Measurements from ENCODE around the gene AMBP.

Gene AMBP

GRCh38 chr9:114057161-114057885 lies 20.8 kb downstream of the AMBP start:
- TF ChIP-seq CTCF (IDR thresholded peaks at IDR 0.05; ENCODE audit: control insufficient read depth, extremely low read depth, insufficient read depth), result no peak
- H3K4me3 ChIP-seq (ENCODE audit: low read depth, low read length), result no peak overlapping the region
- DNase-seq (ENCODE audit: low read depth), result no peak

GRCh38 chr9:114056527-114056926 lies 21.6 kb downstream of the AMBP start:
- no peak for DNase-seq (ENCODE audit: low read depth)
- no peak overlapping the region for H3K4me3 ChIP-seq (ENCODE audit: low read depth, low read length)
- TF ChIP-seq CTCF (IDR thresholded peaks at IDR 0.05; ENCODE audit: control insufficient read depth, extremely low read depth, insufficient read depth), result no peak

- DNase-seq (ENCODE audit: low read depth), result no peak
- H3K4me3 ChIP-seq (ENCODE audit: low read depth, low read length), result no peak overlapping the region
- TF ChIP-seq CTCF (IDR thresholded peaks at IDR 0.05; ENCODE audit: control insufficient read depth, extremely low read depth, insufficient read depth), result no peak
Observed at GRCh38 chr9:114055894-114056293, 22.2 kb downstream of the AMBP start.

GRCh38 chr9:114055061-114055460 lies 23.0 kb downstream of the AMBP start:
- no peak for DNase-seq (ENCODE audit: low read depth)
- no peak for TF ChIP-seq CTCF (IDR thresholded peaks at IDR 0.05; ENCODE audit: control insufficient read depth, extremely low read depth, insufficient read depth)

GRCh38 chr9:114054191-114054690 lies 23.9 kb downstream of the AMBP start:
- TF ChIP-seq CTCF (IDR thresholded peaks at IDR 0.05; ENCODE audit: control insufficient read depth, extremely low read depth, insufficient read depth), result no peak
- no peak for DNase-seq (ENCODE audit: low read depth)
- no peak overlapping the region for H3K4me3 ChIP-seq (ENCODE audit: low read depth, low read length)

More at GRCh38 chr9:114055061-114055460, 23.0 kb downstream of the AMBP start:
- H3K4me3 ChIP-seq (ENCODE audit: low read depth, low read length), result no peak overlapping the region

- DNase-seq (ENCODE audit: low read depth), result no peak
- H3K4me3 ChIP-seq (ENCODE audit: low read depth, low read length), result no peak overlapping the region
- no peak for TF ChIP-seq CTCF (IDR thresholded peaks at IDR 0.05; ENCODE audit: control insufficient read depth, extremely low read depth, insufficient read depth)
Observed at GRCh38 chr9:114053246-114054005, 24.7 kb downstream of the AMBP start.
